NCI-H187 treated with DMSO at 0.1 percent for 48 hours (cell line): Measurements from ENCODE around the gene PAXIP1.

Experiments used
- DNase-seq: peaks from one replicate; lab custom pipeline; 2025; lab: John Stamatoyannopoulos, UW

Gene PAXIP1

GRCh38 chr7:154912871-154913637, 89.9 kb downstream of the PAXIP1 start:
- DNase-seq: no peak

GRCh38 chr7:154911862-154912455, 91.0 kb downstream of the PAXIP1 start:
- no peak for DNase-seq

DNA sequence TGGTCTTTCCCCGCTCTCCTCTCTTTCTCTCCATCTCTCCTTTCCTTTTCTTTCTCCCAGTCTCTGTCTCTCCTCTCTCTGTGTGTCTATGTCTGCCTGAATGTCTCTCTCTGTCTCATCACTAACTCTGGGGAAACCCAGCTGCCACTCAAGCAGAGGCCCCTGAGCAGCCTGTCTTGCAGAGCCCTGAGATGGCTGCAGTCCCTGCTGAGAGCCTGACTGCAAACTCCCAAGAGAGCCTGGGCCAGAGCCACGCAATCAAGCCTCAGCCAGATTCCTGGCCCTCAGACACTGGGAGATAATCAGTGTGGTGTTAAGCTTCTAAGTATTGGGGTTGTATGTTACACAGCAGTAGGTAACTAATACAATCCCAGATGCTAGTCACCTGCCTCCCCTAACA, 91.5 kb downstream of the PAXIP1 start:
- no peak for DNase-seq

GRCh38 chr7:154910977-154911376, 91.9 kb downstream of the PAXIP1 start:
- DNase-seq: no peak

GRCh38 chr7:154910125-154910524, 92.8 kb downstream of the PAXIP1 start:
- DNase-seq: no peak

GRCh38 chr7:154909241-154910105, 93.5 kb downstream of the PAXIP1 start:
- DNase-seq: no peak

- DNase-seq: no peak
Measured at GRCh38 chr7:154907651-154908620, 95.0 kb downstream of the PAXIP1 start.

GRCh38 chr7:154906736-154907355, 96.1 kb downstream of the PAXIP1 start:
- DNase-seq: no peak

- no peak for DNase-seq
Measured at GRCh38 chr7:154906201-154906600, 96.7 kb downstream of the PAXIP1 start.

- no peak for DNase-seq
Measured at GRCh38 chr7:154905615-154906014, 97.3 kb downstream of the PAXIP1 start.

DNA sequence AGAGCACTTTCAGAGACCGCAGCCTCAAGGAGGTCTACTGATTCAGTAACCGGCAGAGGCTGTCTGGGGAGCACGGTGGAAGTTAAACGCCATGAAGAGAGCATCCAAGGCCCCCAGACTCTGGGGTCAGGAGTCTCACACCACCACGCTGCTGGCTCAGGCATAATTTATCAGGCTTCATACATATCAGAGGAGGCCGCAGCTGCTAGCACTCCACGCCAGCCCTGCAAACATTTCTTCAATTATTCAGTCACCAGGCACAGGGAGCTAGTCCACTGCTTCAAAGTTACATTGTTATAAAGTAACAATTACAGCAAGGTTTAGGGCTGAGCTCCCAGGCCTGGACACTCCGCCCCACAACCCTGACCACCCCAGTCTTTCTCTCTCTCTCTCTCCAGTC, 97.8 kb downstream of the PAXIP1 start:
- DNase-seq: no peak

GRCh38 chr7:154903083-154903731, 99.7 kb downstream of the PAXIP1 start:
- DNase-seq: no peak

GRCh38 chr7:154902600-154903082, 100.3 kb downstream of the PAXIP1 start:
- no peak for DNase-seq

DNA sequence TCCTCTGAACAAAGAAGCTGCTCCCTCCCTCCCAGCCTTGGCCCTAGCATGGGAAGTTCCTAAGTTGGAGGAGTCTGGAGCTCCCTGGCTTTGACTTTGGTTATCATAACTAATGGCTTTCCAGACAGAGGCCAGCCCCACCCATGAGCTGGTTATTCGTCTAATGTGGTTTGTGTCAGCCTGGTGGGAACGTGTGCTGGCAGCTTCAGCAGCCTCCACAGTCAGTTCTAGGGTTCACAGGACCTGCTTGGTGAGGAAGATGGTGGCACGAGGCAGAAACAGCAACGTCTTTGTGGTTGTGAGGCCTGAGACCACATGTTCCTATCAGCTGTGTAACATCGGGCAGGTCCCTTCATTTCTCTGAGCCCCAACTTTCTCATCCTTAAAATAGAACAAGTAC, 103.1 kb downstream of the PAXIP1 start:
- DNase-seq: no peak

- DNase-seq: no peak
Measured at GRCh38 chr7:154898973-154899855, 103.7 kb downstream of the PAXIP1 start.

GRCh38 chr7:154896076-154896475, 106.8 kb downstream of the PAXIP1 start:
- no peak for DNase-seq
